ENCODE measurements around the gene NAPSA. TPM values are rescaled to one million over a fixed set of nuclear protein-coding genes. Genes with fewer than 3 reads are reported as not detected.

NAPSA gene
- total and polyA plus RNA-seq, 9 of the 15 experiments (the other 6 are each of a cell fraction or from before 2014, with no cell fraction given), result 0.25 to 1.9 (median 0.69) TPM

GRCh38 chr19:50315773-50316448 is 49.5 kb downstream of the NAPSA start (continued):
- TF ChIP-seq ZNF609 (CRISPR knock-in tag; IDR thresholded peaks at IDR 0.05; ENCODE audit: borderline replicate concordance) (no peak), NCOA2 (IDR thresholded peaks at IDR 0.05; ENCODE audit: partially characterized antibody in 2 of 2) (no peak), ZNF253 (CRISPR knock-in tag; conservative IDR thresholded peaks at IDR 0.05) (no peak), TEAD4 (IDR thresholded peaks at IDR 0.05; ENCODE audit: low read length) (0 out of 2 replicates have a peak, but pooled peaks have one; percentile 5), TEAD4 (CRISPR knock-in tag; IDR thresholded peaks at IDR 0.05; ENCODE audit: borderline replicate concordance) (no peak), ZNF639 (CRISPR knock-in tag; conservative IDR thresholded peaks at IDR 0.05 in 1 of 2, IDR thresholded peaks at IDR 0.05 in 1 of 2) (no peak), KLF16 (IDR thresholded peaks at IDR 0.05) (no peak), NFATC3 (IDR thresholded peaks at IDR 0.05) (no peak), CCNT2 (IDR thresholded peaks at IDR 0.05; ENCODE audit: borderline replicate concordance, extremely low read depth, insufficient read length, low read depth, low read length) (no peak), CHD1 (IDR thresholded peaks at IDR 0.05; ENCODE audit: low read length) (no peak), ZNF668 (CRISPR knock-in tag; IDR thresholded peaks at IDR 0.05) (no peak), CHD4 (IDR thresholded peaks at IDR 0.05; ENCODE audit: insufficient read depth, insufficient replicate concordance, low read depth, low read length, poor library complexity, severe bottlenecking) (no peak), ZNF583 (CRISPR knock-in tag; IDR thresholded peaks at IDR 0.05) (no peak), FOXK2 (conservative IDR thresholded peaks at IDR 0.05 in 1 of 2, IDR thresholded peaks at IDR 0.05 in 1 of 2; ENCODE audit: low read depth in 2 of 2) (no peak), GABPB2 (CRISPR knock-in tag; conservative IDR thresholded peaks at IDR 0.05) (no peak), SNIP1 (IDR thresholded peaks at IDR 0.05; ENCODE audit: low read depth) (no peak), IRF2 (CRISPR knock-in tag; IDR thresholded peaks at IDR 0.05) (no peak), TAF7 (tag; IDR thresholded peaks at IDR 0.05) (no peak), MAFK (IDR thresholded peaks at IDR 0.05; ENCODE audit: low read length) (no peak)
- TF ChIP-seq, protein P1, sequence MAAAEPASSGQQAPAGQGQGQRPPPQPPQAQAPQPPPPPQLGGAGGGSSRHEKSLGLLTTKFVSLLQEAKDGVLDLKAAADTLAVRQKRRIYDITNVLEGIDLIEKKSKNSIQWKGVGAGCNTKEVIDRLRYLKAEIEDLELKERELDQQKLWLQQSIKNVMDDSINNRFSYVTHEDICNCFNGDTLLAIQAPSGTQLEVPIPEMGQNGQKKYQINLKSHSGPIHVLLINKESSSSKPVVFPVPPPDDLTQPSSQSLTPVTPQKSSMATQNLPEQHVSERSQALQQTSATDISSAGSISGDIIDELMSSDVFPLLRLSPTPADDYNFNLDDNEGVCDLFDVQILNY (CRISPR knock-in tag; IDR thresholded peaks at IDR 0.05), result no peak
- TF ChIP-seq, protein P2, sequence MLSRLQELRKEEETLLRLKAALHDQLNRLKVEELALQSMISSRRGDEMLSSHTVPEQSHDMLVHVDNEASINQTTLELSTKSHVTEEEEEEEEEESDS (CRISPR knock-in tag; IDR thresholded peaks at IDR 0.05), result no peak

All from K562 (cell line).